MM.1S (cell line): ENCODE measurements around the gene GFAP.

Experiments used
- CTCF ChIP-seq: fragments of 300-600 bp; sonication (generic); IDR thresholded peaks from 2 replicates; pipeline ENCODE4 v1.5.1; 2016; ENCODE audit warnings: antibody characterized with exemption, low read length, mixed read lengths
- EZH2 ChIP-seq: fragments of 300-600 bp; sonication (generic); optimal IDR thresholded peaks from 2 replicates; pipeline ENCODE3; 2017; ENCODE audit warnings: low read depth, mild to moderate bottlenecking, antibody characterized with exemption, low read length, mixed read lengths

GRCh38 chr17:44935116-44935515 lies 19.8 kb upstream of the GFAP start:
- TF ChIP-seq EZH2 (no peak), CTCF (no peak)
